Measurements from ENCODE around the gene TRA2B.
"Not testable (repeated sequence)": the region's sequence is repeated elsewhere in the genome, so short reads cannot be mapped to it uniquely, and the experiment has no call there.

The TRA2B gene

GRCh38 chr3:185925353-185925752, 12.5 kb downstream of the TRA2B start:
- no peak for DNase-seq

- no peak for DNase-seq
These were observed 13.4 kb downstream of the TRA2B start for GRCh38 chr3:185924375-185924774.

GRCh38 chr3:185920184-185920583, 17.6 kb downstream of the TRA2B start:
- no peak for DNase-seq

GRCh38 chr3:185916042-185916833, 21.6 kb downstream of the TRA2B start:
- no peak for DNase-seq

- no peak for DNase-seq
These were observed 22.2 kb downstream of the TRA2B start for GRCh38 chr3:185915642-185916041.

- no peak for DNase-seq
These were observed 22.7 kb downstream of the TRA2B start for GRCh38 chr3:185914911-185915629.

GRCh38 chr3:185912929-185913901, 24.6 kb downstream of the TRA2B start:
- no peak for DNase-seq

GRCh38 chr3:185912512-185912911, 25.3 kb downstream of the TRA2B start:
- no peak for DNase-seq

GRCh38 chr3:185911076-185911448, 26.8 kb downstream of the TRA2B start:
- not testable (repeated sequence) for DNase-seq

- DNase-seq: not testable (repeated sequence)
These were observed 27.3 kb downstream of the TRA2B start for GRCh38 chr3:185910322-185911075.

- not testable (repeated sequence) for DNase-seq
These were observed 27.9 kb downstream of the TRA2B start for GRCh38 chr3:185909913-185910312.

GRCh38 chr3:185900228-185900627, 37.6 kb downstream of the TRA2B start:
- DNase-seq: peak; percentile 43

- no peak for DNase-seq
These were observed 41.2 kb downstream of the TRA2B start for GRCh38 chr3:185896636-185897035.

- no peak for DNase-seq
These were observed 50.7 kb downstream of the TRA2B start for GRCh38 chr3:185887066-185887465.

GRCh38 chr3:185884641-185885040, 53.2 kb downstream of the TRA2B start:
- no peak for DNase-seq

- no peak for DNase-seq
These were observed 55.9 kb downstream of the TRA2B start for GRCh38 chr3:185881926-185882325.

GRCh38 chr3:185880600-185880999, 57.2 kb downstream of the TRA2B start:
- DNase-seq: no peak

GRCh38 chr3:185878920-185879319, 58.9 kb downstream of the TRA2B start:
- DNase-seq: no peak

- no peak for DNase-seq
These were observed 63.7 kb downstream of the TRA2B start for GRCh38 chr3:185874119-185874518.

- no peak for DNase-seq
These were observed 70.2 kb downstream of the TRA2B start for GRCh38 chr3:185867650-185868049.

- no peak for DNase-seq
These were observed 70.8 kb downstream of the TRA2B start for GRCh38 chr3:185866995-185867394.

GRCh38 chr3:185866555-185866954, 71.3 kb downstream of the TRA2B start:
- no peak for DNase-seq

Measured in left hindlimb (tissue), 1 donor.